GM11168 (cell line): Measurements from ENCODE around the gene PARP16.

Experiments used
- in situ Hi-C: fragments of 300-500 bp; cut with MboI; formaldehyde crosslinking; loops from one replicate; pipeline ENCODE4 v1.12.0; 2022; ENCODE audit warnings: low sequenced_read_pairs; ENCODE audit not compliant: unreplicated experiment

The PARP16 gene

GRCh38 chr15:65312400-65312916 lies 25.8 kb upstream of the PARP16 start:
- in situ Hi-C loops = loop anchor here (10.0 kb wide), 1 partner anchor 72 kb away; no protein-coding TSS in a partner anchor

GRCh38 chr15:65311760-65312159 lies 25.1 kb upstream of the PARP16 start:
- in situ Hi-C loops = loop anchor here (10.0 kb wide), 1 partner anchor 73 kb away; no protein-coding TSS in a partner anchor

GRCh38 chr15:65310431-65311137 lies 23.9 kb upstream of the PARP16 start:
- in situ Hi-C loops = loop anchor here (10.0 kb wide), 1 partner anchor 74 kb away; no protein-coding TSS in a partner anchor

GRCh38 chr15:65309882-65310418 lies 23.3 kb upstream of the PARP16 start:
- in situ Hi-C loops = loop anchor here (10.0 kb wide), 1 partner anchor 75 kb away; no protein-coding TSS in a partner anchor

GRCh38 chr15:65307978-65308377 lies 21.3 kb upstream of the PARP16 start:
- in situ Hi-C loops = no loop called here

GRCh38 chr15:65306551-65306950 lies 19.9 kb upstream of the PARP16 start:
- in situ Hi-C loops = no loop called here

GRCh38 chr15:65305776-65306175 lies 19.1 kb upstream of the PARP16 start:
- in situ Hi-C loops = no loop called here

- in situ Hi-C loops = no loop called here
These were observed 18.6 kb upstream of the PARP16 start for GRCh38 chr15:65305150-65305758.

GRCh38 chr15:65304381-65305149 lies 17.9 kb upstream of the PARP16 start, which contains the start of gene RNU5B-1:
Gene RNU5B-1 (plus strand): TSS chr15:65304677.
- in situ Hi-C loops = no loop called here

- in situ Hi-C loops = no loop called here
These were observed 17.2 kb upstream of the PARP16 start for GRCh38 chr15:65303687-65304380.

GRCh38 chr15:65302061-65302460 lies 15.4 kb upstream of the PARP16 start:
- in situ Hi-C loops = no loop called here

GRCh38 chr15:65300924-65301441 lies 14.3 kb upstream of the PARP16 start:
- in situ Hi-C loops = no loop called here

- in situ Hi-C loops = no loop called here
These were observed 12.0 kb upstream of the PARP16 start for GRCh38 chr15:65298731-65299130.

- in situ Hi-C loops = no loop called here
These were observed 6.3 kb upstream of the PARP16 start for GRCh38 chr15:65292938-65293518.

GRCh38 chr15:65290228-65290627 lies 3.5 kb upstream of the PARP16 start:
- in situ Hi-C loops = no loop called here

- in situ Hi-C loops = no loop called here
These were observed 2.7 kb upstream of the PARP16 start for GRCh38 chr15:65289261-65289854.

GRCh38 chr15:65287520-65287855 lies 805 bp upstream of the PARP16 start:
- in situ Hi-C loops = no loop called here

- in situ Hi-C loops = no loop called here
These were observed 497 bp downstream of the PARP16 start for GRCh38 chr15:65286069-65286703.
